HK-2 (cell line): ENCODE results near the gene MSN.
"Not testable (repeated sequence)": the region's sequence is repeated elsewhere in the genome, so short reads cannot be mapped to it uniquely, and the experiment has no call there.

Experiments used
- DNase-seq: peaks from one replicate; pipeline ENCODE4 v3.0.0-alpha.2; 2018; ENCODE audit not compliant: unreplicated experiment

The MSN gene

DNA sequence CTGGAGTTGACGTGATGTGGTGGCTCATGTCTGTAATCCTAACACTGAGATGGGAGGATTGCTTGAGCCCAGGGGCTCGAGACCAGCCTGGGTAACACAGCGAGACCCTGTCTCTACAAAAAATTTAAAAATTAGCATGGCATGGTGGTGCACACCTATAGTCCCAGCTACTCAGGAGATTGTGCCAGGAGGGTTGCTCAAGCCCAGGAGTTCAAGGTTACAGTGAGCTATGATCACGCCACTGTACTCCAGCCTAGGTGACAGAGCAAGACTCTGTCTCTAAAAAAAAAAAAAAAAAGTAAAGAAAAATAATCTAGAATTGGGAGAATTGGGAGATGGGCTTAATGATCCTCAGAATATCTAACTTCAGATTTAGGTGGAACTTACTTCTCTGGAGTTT, 51.1 kb downstream of the MSN start:
- DNase-seq = no peak

DNA sequence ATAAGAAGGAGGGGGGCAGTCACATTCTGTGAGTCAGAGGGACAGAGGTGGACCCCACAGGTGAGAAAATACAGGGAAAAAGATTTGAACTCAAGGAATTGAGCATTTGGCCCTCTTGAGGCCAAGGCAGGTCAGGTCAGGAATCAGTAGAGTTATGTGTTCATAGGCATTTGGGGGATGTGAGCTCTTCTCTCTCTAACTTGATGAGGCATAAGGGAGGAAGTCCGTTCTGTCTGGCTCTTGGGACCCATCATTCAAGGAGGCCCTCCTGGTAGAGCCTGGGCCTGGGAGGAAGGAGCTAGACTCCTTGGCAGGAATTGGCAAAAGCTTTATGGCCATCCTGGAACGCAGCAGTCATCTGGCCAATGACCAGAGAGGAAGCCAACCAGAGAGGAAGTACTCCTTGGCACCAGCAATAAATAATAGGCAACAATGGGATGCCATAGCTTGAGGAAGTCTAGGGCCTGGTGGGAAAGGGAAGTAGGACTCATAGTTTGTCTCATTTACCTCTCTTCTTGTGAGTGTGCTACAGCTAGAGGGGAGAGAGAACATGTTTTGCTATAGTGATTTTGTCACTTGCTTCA, 53.0 kb downstream of the MSN start:
- DNase-seq = no peak

DNA sequence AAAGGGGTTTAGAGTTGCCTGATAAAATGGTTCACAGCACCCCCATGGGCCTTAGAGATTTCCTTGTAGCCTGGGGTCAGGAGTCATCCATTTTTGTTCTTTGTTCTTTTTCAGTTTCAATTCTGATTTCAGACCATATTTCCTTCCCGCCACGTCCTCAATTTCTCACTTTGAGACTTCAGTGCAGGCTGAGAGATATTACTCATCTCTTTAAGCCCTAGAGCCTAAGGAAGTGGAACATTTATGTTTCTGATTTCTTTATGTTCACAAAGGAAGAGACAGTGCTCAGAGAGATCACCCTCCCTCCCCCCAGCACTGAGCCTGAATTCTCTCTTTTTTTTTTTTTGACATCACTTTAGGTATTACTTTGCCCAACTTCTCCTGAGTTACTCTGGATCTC, 56.3 kb downstream of the MSN start:
- DNase-seq = no peak

DNA sequence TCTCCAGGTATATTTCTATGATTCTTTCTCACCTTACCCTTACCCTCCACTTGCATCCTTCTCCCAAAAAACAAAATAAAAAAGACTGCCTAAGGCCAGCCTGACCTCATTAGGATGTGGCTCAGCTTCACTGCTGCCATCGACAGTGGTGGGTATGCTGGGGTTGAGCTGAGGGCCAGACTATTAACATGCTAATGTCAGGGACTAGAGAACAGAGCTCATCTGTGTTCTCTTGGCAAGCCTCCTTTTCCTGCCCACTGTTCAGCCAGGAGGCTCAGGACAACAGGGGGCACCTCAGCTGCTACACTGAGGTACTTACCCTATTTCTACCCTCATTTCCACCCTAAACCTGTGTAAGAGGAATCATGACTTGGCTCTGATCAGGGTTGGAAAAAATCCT, 59.3 kb downstream of the MSN start:
- no peak for DNase-seq

DNA sequence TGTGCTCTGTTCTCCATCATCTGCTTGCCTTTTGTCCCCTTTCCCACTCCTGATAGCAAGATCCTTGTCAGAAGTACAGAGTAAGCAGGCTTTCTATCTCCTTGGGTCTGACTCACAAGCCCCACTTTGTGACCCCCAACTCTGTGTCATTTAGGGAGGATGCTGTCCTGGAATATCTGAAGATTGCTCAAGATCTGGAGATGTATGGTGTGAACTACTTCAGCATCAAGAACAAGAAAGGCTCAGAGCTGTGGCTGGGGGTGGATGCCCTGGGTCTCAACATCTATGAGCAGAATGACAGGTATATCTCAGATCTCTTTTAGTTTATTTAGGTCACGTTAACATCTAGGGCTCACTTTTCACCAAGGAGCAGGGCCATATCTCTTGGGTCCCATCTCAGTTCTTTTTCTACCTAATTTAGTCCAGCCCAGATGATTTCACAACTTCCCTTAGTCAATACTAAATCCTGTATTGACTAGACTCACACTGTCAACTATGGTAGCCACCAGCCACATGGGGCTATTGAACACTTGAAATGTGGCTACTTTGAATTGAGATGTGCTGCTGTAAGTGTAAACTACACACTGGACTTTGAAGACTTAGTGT, 64.3 kb downstream of the MSN start:
- DNase-seq = no peak

DNA sequence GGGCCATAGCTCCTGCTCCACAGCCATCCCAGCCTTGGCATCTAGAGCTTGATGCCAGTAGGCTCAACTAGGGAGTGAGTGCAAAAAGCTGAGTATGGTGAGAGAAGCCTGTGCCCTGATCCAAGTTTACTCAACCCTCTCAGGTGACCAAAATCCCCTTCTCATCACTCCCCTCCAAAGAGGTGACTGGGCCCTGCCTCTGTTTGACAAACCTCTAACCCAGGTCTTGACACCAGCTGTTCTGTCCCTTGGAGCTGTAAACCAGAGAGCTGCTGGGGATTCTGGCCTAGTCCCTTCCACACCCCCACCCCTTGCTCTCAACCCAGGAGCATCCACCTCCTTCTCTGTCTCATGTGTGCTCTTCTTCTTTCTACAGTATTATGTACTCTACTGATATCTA, 73.5 kb downstream of the MSN start:
- no peak for DNase-seq

DNA sequence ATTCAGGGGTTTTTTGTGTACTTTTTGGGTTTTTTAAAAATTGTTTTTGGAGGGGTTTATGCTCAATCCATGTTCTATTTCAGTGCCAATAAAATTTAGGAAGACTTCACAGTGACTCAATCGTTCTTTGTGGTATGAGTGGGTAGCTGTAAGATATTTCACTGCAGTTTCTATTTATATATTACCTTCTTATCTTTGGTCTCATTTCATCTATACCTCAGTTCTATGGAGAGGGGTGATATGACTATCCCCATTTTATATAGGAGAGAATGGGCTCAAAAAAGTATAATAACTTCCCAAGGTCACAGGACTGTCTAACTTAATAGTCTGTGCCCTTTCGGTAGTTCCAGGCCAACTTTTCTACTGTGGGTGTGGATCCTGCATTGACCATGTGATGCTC, 74.4 kb downstream of the MSN start:
- no peak for DNase-seq

DNA sequence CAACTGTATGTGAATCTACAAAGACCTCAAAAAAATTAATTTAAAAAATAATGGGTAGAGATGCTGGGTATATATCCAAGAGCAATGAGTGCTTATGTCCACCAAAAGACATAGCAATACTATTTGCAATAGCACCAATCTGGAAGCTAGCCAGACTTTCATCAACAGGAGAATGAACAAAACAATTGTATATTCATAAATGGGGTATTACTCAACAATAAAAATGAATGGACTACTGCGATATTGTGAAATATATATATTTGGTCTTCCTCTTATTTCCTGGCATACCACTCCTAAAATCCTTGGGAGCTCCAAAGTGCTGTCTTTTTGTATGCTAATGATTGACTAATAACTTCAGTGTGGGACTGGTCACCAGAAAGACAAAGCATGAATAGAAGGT, 77.5 kb downstream of the MSN start:
- DNase-seq = no peak

DNA sequence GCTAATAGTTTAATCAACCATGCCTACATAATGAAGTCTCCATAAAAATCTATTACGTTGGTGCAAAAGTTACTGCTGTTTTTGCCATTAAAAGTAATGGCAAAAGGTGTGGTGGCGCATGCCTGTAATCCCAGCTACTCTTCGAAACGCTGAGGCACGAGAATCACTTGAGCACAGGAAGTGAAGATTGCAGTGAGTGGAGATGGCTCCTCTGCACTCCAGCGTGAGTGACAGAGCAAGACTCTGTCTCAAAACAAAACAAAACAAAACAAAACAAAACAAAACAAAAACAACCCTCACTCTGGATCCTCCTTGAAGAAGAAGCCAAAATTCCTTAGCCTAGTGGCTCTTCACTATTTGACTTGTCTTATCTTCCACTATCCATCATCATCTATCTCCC, 78.0 kb downstream of the MSN start:
- DNase-seq = no peak

DNA sequence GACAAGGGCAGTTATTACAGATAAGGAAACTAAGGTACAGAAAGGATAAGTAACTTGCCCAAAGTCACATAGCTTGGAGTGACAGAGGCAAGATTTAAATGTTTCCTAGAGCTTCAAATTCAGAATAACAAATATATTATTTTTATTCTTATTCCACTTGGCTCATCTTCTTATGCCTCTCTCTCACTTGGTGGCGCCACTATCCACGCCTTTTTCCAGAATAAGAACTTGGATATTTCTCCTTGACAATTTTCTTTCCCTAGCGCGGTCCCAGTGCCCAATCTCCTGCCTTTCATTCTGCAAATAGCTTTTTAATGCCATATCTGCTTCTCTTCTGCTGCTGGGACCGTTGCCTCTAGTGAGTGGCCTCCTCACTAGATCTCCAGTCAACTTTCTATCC, 78.5 kb downstream of the MSN start:
- DNase-seq = no peak

DNA sequence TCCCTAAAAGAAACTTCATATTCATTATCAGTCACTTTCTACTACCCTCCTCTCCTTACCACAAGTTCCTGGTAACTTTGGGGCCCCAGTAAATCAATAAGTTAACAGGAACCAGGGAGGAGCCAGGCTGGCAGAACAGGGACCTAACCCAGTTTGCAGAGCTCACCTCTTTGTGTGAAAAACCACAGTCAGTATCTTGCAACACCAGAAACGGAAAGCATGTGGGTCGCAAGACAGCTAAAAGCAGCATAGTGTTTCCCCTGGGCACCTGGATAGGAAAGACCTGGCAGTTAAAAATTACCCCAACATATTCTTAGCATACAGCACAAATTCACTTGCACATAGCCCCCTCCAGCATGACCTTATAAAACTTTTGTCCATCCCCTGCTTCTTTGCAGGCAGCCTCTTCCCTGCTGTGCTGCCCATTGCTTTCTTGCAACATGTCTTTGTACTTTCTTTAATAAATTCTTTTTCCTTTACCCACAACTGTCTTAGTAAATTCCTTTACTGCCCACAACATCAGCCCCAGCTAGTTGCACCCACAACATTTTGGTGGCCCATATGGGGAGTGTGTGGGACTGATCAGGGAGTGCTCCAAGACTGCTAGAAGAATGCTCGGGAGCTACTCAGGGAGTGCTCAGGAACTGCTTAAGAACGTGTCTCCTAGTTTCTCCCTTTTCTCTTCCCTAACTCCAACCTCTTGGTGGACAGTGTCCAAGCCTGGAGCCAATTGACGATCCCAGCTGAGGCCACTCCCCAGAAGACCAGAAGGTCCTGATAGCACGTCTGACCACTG, 83.4 kb downstream of the MSN start:
- no peak for DNase-seq

DNA sequence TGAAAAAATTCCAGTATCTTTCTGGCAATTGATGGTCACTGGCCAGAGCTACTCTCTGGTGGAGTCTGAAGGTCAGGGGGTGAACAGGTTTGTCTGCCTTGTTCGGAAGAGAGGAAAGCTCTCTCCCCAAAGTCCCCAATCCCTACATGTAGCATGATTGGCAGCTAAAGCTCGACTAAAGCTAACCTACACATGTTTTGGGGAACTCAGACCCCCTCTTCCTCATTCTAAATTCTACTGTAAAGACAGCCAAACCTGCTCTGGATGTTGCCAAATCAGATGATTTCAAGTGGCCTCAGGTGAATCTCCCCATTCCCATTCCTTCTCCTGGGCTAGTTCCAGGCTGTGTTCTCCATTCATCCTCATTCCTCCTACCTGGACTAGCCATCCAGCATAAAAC, 84.1 kb downstream of the MSN start:
- DNase-seq = no peak

DNA sequence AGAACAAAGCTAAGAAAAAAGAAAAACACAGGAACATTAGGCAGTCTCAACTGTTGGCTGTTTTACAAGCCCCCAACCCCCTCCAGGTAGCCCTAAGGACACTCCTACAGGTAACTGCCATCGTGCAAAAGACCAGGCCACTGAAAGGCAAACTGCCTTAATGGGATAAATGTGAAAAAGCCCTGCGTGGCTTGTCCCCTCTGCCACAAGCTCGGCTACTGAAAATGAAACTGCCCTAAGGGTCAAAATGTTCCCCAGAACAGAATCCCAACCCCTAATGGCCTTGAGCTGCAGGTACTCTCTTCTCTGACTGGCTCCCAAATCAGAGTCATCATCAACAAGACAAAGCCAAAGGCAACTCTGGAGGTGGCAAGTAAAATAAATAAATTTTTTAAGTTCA, 84.8 kb downstream of the MSN start:
- no peak for DNase-seq

DNA sequence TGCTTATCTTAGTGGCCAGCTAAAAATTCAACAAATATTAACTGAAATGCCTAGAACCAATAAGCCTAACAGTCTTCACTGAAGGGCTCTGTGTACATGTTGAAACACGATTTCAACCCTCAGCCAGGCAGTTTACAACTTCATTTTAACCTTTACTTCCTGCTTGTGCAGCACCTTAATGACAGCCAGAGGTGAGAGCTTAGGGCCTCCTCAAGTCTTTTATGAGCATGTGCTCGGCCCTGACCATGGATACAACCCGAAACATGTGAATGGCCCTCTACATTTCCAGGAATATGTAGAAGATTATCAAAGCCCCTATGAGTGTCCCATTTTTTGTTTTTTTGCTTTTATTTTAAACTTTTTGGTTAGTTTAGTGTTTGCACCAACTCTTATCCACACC, 88.3 kb downstream of the MSN start:
- no peak for DNase-seq

DNA sequence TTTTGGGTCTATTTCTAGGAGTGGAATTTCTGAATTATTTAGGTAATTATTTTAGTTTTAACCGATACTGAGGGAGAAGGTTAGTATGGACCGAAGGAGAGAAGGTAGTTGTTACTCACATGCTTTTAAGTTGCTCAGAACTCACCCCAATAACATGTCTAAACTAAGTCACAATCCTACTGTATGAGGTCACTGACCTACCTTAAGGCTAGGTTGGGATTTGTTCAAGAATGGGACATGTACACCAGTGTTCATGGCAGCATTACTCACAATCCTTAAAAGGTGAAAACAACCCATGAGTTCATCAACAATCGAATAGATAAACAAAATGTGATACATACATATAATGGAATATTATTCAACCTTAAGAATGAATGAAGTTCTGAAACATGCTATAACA, 90.5 kb downstream of the MSN start:
- DNase-seq = no peak

DNA sequence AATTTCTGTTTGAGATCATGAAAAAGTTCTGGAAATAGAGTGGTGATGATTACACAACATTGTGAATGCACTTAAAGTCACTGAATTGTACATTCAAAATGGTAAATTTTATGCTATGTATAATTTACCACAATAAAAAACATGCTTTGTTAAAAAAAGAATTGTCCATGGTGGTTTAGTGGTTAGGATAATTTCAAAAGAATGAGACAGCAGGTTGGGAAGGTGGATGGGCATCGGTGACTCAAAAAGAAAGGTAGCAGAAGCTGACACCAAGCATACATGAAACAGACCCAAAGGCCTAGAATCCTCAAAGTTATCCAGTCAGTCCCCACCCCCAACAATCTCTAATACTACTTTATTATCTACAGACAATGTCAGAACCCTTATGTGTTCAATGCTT, 91.1 kb downstream of the MSN start:
- DNase-seq = no peak

DNA sequence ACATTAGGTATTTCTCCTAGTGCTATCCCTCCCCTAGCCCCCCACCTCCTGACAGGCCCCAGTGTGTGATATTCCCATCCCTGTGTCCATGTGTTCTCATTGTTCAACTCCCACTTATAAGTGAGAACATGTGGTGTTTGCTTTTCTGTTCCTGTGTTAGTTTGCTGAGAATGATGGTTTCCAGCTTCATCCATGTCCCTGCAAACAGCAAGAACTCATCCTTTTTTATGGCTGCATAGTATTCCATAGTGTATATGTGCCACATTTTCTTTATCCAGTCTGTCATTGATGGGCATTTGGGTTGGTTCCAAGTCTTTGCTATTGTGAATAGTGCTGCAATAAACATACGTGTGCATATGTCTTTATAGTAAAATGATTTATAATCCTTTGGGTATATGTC, 92.1 kb downstream of the MSN start:
- not testable (repeated sequence) for DNase-seq

DNA sequence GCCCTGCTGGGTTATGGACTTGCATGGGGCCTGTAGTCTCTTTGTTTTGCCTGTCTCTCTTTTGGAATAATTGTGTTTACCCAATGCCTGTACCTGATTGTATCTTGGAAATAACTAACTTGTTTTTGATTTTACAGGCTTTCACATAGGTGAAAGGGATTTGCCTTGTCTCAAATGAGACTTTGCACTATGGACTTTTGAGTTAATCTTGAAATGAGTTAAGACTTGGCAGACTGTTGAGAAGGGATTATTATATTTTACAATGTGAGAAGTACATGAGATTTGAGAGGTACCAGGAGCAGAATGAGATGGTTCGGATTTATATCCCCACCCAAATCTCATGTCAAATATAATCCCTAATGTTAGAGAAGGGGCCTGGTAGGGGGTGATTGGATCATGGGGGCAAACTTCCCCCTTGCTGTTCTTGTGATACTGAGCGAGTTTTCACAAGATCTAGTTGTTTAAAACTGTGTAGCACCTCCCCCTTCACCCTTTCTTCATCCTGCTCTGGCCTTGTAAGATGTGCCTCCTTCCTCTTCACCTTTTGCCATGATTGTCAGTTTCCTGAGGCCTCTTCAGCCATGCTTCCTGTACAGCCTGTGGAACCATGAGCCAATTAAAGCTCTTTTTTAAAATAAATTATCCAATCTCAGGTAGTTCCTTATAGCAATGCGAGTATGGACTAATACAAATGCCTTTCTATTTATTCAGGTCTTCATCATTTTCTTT, 102.3 kb downstream of the MSN start:
- DNase-seq = no peak

DNA sequence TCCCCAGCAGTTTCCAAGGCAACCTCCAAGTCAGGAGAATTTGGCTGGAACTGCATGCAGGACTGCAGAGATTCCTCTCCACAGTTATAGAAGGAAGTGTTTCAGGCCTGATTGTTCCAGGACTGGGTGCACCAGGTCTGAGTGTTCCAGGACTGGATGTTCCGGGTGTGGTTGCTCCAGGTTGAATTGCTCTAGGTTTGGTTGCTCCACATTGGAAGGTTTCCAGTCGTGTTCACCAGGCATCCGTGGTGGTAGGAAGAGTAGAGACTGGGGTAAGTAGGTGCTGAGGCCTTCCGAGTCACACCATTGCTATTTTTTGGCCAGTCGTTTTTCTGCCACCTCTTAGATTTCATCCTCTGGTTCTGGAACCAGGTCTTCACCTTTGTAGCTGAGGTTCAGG, 105.4 kb downstream of the MSN start:
- DNase-seq = no peak

DNA sequence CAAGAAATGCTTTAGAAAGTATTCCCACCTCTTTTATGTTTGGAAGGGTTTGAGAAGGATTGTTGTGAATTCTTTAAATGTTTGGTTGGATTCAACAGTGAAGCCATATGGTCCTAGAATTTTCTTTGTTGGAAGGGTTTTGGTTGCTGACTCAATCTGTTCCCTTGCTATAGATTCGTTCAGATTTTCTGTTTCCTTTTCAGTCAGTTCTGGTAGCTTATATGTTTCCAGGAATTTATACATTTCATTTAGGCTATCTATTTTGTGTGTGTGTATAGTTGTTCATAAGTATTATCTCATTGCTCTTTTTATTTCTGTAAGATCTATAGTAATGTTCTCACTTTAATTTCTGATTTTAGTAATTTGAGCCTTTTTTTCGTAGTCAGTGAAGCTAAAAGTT, 114.4 kb downstream of the MSN start:
- DNase-seq = no peak

DNA sequence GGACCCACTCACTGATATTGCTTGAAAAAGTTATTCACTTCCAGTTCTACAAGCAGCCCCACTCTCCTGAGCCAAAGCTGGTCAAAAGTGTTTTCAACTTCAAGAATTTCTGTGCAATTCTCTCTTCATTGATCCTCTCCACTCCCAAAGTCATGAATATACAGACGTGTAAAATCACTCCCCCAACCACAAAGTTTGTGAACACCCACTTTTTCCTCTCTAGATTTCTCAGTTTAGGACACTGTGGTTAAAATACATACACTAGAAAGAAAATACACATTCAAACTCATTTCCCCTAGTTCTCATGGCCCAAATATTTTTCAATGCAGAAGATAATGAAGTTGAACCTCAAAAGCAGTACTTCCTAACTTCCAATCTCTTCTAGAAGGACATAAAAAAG, 116.3 kb downstream of the MSN start:
- no peak for DNase-seq
